ENCODE data around the gene ZNF213.

ZNF213 gene

DNA sequence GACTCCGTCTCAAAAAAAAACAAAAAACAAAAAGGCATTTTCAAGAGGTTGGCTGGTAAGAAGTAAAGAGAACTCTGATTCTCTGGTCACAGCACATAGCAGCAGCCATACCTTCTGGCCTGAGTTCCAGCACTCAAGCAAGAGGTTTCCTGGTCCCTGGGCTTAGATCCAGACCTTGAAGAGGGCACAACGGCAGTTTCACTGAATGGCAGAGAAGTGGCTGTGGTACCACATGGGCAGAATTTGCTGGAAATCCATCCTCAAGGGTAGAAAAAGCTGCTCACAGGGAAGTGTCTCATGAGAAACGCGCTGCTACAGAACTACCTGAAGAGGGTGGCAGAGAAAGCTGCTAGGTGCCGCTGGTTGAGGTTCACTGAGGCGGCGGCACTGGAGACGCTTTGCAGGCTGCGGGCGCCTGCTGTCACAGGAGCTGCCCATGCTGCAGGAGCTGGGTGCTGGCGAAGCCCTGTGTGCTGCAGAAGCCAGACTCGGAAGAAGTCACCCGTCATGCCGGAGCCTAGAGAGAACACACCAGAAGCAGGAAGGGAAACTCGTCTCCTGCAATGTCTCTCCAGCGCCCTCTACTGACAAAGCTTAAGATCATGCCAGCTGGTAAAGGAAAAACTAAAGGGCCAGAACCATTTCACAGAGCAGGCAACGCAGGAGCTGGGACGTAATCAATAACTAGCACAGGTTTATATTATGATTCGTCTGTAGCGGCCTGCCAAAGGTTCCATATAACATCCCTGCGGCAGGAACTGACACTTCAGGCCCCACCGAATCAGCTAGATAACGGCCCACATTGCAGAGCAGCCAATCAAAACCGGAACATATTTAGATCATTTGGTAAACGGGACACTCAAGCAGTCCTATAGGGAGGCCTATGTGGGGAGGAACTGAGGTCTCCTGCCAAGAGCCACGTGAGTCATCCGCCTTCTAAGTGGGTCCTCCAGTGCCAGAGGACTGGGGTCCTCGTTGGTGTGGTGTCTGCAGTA lies 5.4 kb upstream of the ZNF213 start:
- DNase-seq = peak; percentile 84

DNA sequence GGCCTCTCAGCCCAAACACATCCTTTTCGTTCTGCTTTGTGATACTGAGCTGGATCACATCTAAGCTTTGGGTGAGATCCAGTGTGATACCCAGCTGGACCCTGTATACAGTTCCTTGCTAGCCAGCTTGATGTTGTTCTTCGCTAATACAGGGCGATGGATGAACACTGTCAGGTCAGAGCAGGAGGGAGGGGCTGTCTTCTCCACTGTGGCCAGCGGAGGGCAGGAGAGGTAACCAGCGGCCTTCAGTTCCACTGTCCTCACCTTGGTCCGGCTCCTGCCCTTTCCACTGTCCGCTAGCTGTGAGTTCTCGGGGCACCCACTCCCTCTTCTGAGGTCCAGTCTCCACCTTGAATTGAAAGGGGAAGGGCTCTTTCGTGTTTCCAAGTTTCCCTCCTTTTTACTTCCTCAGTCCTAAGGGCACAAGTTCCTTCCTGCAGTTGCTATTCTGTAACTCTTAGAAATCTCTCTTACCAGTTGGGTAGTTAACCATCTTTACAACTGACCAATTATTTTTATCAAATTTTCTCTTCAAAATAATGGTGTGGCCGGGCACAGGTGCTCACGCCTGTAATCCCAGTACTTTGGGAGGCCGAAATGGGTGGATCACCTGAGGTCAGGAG lies 3.0 kb upstream of the ZNF213 start:
- peak; percentile 29 for DNase-seq

DNA sequence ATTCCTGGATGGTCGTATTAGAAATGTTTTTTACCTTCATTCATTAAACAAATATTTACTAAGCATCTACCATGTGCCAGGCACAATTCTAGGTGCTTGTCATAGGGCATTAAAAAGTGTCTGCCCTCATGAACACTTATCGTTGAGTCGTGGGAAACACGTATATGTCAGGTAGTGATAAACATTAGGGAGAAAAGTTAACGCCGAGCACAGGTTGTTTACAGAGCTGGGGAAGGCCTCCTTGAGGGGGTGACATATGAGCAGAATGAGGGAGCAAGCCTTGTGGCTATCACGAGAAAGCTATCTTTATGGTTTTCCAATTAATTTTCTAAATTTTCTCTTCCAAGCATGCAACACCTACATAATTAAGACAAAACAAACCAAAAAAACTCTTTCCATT lies 985 bp upstream of the ZNF213 start:
- DNase-seq = no peak

DNA sequence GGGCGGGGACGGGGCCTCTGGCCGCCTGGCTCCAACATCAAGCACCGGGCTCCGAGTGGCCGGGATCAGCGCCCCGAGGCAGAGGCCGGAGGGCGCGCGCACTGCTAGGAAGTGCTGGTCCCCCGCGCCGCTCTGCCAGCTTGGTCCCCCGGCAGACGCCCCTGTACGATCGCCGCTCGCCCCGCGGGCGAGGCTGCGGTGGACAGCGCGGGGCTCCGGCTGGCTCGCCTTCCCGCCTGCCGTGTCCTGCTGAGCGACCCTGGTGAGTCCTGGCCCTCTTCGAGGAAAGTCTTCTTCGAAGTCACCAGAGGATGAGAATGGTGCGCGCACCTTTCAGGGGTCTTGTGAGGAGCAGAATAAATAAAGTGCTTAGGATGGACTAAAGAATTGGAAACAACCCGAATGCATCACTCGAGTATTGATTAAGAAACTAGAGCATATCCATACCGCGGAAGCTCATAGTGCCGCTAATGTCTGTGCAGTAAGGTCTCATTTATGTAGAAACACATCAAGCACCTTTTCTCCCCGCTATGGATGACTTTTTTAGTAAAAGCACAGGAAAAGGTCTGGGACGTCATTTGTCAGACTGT lies 392 bp downstream of the ZNF213 start:
- no peak for DNase-seq

DNA sequence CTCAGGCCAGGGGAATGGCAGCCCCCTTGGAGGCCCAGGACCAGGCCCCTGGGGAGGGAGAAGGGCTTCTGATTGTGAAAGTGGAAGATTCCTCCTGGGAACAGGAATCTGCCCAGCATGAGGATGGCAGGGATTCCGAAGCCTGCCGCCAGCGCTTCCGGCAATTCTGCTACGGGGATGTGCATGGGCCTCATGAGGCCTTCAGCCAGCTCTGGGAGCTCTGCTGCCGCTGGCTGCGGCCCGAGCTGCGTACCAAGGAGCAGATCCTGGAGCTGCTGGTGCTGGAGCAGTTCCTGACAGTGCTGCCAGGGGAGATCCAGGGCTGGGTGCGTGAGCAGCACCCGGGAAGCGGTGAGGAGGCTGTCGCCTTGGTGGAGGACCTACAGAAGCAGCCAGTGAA lies 2.4 kb downstream of the ZNF213 start:
- no peak for DNase-seq

DNA sequence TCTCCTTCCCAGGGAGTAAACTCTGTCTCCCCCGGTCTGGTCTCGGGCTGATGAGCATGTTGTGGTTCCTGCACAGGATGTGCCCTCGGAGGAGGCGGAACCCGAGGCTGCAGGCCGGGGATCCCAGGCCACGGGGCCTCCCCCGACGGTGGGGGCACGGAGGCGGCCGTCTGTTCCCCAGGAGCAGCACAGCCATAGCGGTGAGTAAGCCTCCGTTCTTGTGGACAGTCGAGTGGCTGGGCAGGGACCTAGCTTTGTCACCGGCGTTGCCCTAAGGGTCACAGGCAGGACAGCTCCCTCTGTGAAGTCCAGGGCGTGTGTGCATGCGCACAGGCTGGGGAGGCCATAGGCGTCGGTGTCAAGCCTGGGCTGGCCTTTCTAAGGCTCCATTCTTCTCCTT lies 3.5 kb downstream of the ZNF213 start:
- no peak for DNase-seq

DNA sequence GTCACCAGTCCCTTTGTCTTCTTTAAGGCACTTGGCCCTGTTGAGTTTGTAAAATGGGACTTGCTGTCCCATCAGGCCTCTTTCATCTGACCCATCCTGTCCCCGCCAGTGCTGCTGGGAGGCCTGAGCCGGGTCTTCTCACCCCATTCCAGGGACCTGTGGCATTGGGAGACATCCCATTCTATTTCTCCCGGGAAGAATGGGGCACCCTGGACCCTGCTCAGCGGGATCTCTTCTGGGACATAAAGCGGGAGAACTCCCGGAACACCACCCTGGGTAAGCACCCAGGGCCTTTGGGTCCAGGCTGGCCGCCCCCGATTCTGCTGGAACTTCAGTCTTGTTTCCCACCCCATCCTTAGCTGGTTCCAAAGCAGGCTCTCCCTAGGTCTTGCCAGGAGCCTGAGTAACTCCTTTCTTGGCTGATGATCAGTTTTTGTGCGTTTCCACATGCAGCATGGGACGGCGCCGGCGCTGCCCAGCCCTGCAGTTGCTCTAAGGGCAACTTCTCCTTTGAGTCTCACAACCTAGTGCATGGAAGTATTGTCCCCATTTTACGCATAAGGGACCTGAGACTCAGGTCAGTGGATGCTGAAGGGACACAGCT lies 4.1 kb downstream of the ZNF213 start:
- no peak for DNase-seq

DNA sequence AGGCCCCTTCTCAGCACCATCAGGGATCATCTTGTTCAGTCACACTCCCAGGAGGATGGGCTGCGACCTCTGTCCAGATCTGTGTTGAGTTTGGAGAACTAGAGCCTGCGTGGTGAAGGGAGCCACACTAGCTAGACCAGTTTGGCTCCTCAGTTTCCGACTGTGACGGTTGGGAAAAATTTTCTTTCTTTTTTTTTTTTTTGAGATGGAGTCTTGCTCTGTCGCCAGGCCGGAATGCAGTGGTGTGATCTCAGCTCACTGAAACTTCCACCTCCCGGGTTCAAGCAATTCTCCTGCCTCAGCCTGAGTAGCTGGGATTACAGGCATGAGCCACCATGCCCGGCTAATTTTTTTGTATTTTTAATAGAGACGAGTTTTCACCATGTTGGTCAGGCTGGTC lies 4.7 kb downstream of the ZNF213 start:
- peak; percentile 51 for DNase-seq

DNA sequence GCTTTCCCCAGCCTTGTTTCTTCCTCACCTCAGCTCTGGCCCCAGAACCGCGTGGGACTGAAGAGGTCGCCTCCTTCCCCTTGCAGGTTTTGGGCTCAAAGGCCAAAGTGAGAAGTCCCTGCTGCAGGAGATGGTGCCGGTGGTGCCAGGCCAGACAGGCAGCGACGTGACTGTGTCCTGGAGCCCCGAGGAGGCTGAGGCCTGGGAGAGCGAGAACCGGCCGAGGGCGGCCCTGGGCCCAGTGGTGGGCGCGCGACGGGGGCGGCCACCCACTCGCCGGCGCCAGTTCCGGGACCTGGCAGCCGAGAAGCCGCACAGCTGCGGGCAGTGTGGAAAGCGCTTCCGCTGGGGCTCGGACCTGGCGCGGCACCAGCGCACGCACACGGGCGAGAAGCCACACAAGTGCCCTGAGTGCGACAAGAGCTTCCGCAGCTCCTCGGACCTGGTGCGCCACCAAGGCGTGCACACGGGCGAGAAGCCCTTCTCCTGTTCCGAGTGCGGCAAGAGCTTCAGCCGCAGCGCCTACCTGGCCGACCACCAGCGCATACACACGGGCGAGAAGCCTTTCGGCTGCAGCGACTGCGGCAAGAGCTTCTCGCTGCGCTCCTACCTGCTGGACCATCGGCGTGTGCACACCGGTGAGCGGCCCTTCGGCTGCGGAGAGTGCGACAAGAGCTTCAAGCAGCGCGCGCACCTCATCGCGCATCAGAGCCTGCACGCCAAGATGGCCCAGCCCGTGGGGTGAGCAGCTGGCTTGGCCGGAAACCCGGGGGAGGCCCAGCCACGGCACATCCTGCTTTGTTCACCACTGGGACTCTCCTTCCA lies 6.0 kb downstream of the ZNF213 start:
- no peak for DNase-seq

DNA sequence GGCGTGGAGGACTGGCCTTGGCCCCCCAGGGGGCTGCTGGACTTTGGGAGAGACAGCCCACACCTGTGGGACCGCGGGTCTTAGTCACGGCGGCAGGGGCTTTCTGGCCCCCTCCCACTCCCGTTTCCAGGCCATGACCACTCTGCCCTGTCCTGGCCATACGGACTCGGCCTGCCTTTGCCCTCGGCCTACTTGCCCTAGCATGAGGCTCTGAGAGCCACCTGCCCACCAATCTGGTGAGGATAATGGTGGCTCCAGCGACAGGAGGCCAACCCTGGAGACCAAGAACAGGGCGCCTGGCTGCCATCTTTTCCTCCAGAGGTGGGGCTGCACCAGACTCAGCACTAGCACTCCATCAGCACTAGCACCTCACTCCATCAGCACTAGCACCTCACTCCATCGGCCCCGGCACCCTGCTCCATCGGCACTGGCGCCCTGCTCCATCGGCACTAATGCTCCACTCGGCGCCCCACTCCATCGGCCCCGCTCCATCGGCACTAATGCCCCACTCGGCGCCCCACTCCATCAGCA lies 7.0 kb downstream of the ZNF213 start:
- no peak for DNase-seq

DNA sequence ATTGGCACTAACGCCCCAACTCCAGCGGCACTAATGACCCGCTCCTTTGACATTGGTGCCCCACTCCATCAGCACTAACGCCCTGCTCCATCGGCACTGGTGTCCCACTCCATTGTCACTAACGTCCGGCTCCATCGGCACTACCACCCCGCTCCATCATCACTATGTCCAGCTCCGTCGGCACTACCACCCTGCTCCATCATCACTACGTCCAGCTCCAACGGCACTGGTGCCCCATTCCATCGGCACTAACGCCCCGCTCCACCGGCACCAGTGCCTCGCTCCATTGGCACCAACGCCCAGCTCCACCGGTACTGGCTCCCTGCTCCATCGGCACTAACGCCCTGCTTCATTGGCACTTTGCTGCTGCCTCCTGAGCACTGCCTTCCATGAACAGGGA lies 7.5 kb downstream of the ZNF213 start:
- no peak for DNase-seq

DNA sequence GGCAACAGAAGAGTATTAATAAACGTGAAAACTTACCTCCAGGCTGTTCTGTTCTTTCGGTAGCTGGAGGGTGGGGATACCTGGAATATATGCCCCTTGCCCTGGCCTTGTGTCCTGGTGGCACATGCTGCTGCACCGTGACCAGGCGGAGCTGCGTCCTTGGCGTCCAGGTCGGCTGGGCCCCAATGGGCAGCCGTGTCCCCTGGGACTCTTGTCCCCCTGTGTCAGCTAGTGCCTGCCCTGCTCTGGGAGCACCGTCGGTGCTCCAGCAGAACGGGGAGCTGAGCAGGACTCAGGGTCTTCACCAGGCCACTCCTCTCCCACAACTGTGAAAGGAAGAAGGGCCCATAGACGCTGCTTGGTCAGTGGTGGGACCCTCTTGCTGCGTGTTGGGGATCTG lies 7.9 kb downstream of the ZNF213 start:
- DNase-seq = no peak

DNA sequence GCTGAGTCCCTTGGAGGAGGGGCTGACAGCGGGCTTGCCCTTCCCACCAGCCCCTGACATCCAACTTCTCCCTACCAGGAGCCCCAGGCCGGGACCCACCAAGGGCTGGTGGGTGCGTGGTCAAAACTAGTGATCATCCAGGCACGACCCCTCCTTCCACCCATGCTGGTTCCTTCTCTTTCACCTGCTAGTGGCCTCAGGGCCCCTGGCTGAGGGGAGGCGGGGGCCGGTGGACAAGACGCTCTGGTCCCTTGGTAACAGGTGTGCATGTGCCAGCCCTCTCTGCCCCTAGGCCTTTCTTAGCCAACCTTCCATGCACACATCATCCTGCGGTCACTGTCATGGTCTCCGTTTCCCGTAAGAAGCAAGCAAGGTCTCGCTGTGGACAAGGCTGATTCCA lies 8.4 kb downstream of the ZNF213 start:
- DNase-seq = no peak

DNA sequence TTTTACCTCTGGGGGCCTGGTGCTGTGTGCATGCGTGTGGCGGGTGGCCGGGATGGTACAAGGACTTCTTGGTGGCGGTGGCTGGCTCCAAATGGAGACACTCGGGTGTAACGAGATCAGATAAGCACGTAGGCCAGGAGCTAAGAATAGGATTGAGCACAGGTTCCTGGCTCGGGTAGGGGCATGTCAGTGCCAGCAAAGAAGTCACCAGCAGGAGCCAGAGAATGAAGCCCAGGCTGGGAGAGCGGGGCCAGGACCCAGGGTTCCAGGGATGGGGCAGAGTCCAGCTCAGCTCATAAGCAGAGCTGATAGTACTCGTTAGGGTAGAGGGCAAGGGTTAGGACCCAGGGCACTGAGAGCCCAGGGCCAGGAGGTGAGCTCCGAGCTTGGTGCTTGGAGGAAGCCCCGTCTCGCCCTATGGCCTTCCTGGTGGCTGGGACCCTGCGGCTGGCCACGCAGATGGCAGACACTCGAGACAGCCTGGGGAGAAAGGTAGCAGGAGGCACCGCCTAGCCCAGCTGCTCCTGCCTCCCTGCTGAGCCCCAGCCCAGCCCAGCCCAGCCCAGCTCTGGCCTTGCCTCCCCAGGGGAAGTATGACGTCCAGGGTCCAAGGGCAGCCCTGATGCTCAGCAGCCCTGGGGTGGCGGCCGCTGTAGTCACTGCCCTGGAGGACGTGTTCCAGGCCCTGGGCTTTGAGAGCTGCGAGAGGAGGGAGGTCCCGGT lies 8.9 kb downstream of the ZNF213 start:
- DNase-seq = no peak

DNA sequence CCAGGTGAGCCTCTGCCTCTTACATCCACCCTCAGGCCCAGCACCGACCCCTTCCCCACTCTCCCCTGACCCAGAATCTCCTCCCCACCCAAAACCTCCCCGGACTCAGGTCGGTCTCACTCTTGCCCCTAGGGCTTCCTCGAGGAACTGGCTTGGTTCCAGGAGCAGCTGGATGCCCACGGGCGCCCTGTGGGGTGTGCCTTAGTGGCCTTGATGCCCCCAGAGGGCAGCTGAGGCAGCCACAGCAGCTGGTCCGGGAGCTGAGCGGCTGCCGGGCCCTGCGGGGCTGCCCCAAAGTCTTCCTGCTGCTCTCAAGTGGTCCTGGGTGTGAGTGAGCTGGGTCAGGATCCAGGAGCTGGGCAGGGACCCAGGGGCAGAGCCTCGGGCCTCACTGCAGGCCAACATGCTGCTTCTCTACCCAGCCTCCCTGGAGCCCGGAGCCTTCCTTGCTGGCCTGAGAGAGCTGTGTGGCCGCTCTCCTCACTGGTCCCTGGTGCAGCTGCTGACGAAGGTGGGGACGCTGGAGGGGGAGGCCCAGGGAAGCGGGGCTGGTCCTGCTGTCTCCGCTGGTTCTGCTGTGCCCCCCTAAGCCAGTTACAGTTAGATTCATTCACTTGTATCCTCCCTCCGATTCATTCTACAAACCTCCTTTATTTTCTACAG lies 9.6 kb downstream of the ZNF213 start:
- no peak for DNase-seq

DNA sequence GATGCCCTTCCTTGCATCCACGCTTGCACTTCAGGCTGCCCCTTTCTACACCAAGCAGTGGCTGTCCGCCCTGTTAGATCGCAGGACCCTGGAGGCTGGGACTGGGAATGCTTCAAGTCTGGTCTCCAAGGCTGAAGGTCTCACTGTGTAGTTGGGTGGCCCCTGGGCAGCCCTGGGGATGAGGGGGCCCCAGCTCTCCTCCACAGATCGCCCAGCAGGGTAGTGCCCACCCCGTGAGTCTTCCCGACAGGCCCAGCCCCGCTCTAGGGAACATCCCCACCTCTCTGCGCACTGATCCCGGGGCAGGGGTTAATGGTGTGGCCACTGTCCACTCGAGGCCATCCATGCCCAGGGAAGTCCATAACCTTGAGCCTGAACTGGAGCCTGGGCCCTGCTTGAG lies 10.3 kb downstream of the ZNF213 start:
- no peak for DNase-seq

DNA sequence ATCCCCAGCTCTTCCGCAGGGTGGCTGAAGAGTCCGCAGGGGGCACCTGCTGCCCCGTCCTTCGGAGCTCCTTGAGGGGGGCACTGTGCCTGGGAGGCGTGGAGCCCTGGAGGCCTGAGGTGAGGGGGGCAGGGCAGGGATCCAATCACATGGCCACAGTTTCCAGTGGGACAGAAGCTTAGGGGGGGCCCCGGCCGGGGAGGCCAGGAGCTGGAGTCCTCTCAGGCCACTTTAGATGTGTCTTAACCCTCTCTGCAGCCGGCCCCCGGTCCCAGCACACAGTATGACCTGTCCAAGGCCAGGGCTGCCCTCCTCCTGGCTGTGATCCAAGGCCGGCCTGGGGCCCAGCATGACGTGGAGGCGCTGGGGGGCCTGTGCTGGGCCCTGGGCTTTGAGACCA lies 10.8 kb downstream of the ZNF213 start:
- no peak for DNase-seq

DNA sequence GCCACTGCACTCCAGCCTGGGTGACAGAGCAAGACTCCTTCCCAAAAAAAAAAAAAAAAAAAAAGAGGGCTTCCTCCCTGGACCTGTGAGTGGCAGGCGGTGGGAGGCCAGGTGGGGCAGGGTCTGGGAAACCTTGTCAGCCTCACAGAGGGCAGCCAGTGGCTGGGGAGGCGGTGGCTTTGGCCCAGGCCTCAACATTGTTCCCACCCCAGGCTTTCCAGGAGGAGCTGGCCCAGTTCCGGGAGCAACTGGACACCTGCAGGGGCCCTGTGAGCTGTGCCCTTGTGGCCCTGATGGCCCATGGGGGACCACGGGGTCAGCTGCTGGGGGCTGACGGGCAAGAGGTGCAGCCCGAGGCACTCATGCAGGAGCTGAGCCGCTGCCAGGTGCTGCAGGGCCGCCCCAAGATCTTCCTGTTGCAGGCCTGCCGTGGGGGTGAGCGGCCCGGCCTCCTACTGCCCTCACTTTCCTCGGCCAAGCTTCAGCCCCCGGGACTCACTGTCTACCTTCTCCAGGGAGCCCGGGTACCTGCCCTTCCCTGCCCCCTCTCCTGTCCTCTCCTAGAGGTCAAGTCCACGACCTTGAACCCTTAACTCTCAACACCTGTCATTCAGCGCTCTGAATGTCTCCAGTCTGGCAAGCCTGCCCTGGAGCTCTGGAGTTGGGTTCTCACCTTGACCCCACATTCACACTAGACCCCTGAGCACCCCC lies 12.4 kb downstream of the ZNF213 start:
- DNase-seq = no peak

DNA sequence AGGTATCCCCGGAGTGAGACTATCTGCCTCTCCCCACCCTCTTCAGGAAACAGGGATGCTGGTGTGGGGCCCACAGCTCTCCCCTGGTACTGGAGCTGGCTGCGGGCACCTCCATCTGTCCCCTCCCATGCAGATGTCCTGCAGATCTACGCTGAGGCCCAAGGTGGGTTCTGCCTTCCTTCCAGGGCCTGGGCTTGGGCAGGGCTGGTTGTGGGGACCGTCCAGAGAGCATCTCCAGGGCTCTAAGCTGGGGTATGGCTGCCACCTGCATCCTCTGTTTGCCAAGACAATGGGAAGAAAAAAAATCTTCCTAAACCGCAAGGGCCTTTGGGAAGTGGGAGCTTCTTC lies 12.9 kb downstream of the ZNF213 start:
- no peak for DNase-seq

Measured in fibroblast of skin of scalp (primary cell).